Osteoblast (primary cell): Measurements from ENCODE around the gene CDH16. TPM values are rescaled to one million over a fixed set of nuclear protein-coding genes. Genes with fewer than 3 reads are reported as not detected.
"Not testable (repeated sequence)": the region's sequence is repeated elsewhere in the genome, so short reads cannot be mapped to it uniquely, and the experiment has no call there.

ENCODE experiments used
- DNase-seq: peaks from one replicate; pipeline ENCODE4 v3.0.0; 2011; ENCODE audit warnings: low spot score, mixed read lengths; ENCODE audit not compliant: insufficient read length; ENCODE audit errors: missing footprints
- H2AFZ ChIP-seq: 2 replicates; pipeline ENCODE4 v1.6.0; 2011; ENCODE audit warnings: mild to moderate bottlenecking, low read length
- H3K27ac ChIP-seq: 2 replicates; pipeline ENCODE4 v1.5.1; 2011; ENCODE audit warnings: mild to moderate bottlenecking, low read depth, low read length, moderate library complexity
- H3K27me3 ChIP-seq: 2 replicates; pipeline ENCODE4 v1.6.0; 2012; ENCODE audit warnings: mild to moderate bottlenecking, control low read depth, inconsistent platforms, low read length, moderate library complexity; ENCODE audit not compliant: insufficient read depth
- H3K36me3 ChIP-seq: 2 replicates; pipeline ENCODE4 v1.5.1; 2011; ENCODE audit warnings: mild to moderate bottlenecking, low read length, control low read depth, moderate library complexity; ENCODE audit not compliant: insufficient read depth
- H3K4me1 ChIP-seq: 2 replicates; pipeline ENCODE4 v1.5.1; 2011; ENCODE audit warnings: mild to moderate bottlenecking, low read length, control low read depth, moderate library complexity; ENCODE audit not compliant: insufficient read depth
- H3K4me2 ChIP-seq: 2 replicates; pipeline ENCODE4 v1.6.0; 2011; ENCODE audit warnings: mild to moderate bottlenecking, low read length; ENCODE audit not compliant: insufficient read depth
- H3K4me3 ChIP-seq: fragments of 200-600 bp; sonication (generic); 3 replicates; pipeline ENCODE4 v1.5.1; 2012; ENCODE audit warnings: mild to moderate bottlenecking, low read length, inconsistent platforms; ENCODE audit not compliant: insufficient read depth
- H3K79me2 ChIP-seq: 2 replicates; pipeline ENCODE4 v1.6.0; 2012; ENCODE audit warnings: mild to moderate bottlenecking, low read length, control low read depth, inconsistent platforms; ENCODE audit not compliant: insufficient read depth
- H3K9me3 ChIP-seq: 2 replicates; pipeline ENCODE4 v1.5.1; 2011; ENCODE audit warnings: low read depth, low read length, control low read depth
- H4K20me1 ChIP-seq: 2 replicates; pipeline ENCODE4 v1.6.0; 2012; ENCODE audit warnings: mild to moderate bottlenecking, low read length, control low read depth; ENCODE audit not compliant: insufficient read depth
- CTCF ChIP-seq: IDR thresholded peaks from 2 replicates; pipeline ENCODE4 v1.5.1; 2011; ENCODE audit warnings: mild to moderate bottlenecking, low read depth, low read length, moderate library complexity; ENCODE audit errors: extremely low read depth
- total RNA-seq: library from RNA; depleted of rRNA; stranded (reverse); fragments of >200 nt; gene quantifications from 2 replicates; pipeline ENCODE4 v1.2.3, GENCODE V29; 2012

CDH16 gene
- total RNA-seq, 1 donor, result not detected

DNA sequence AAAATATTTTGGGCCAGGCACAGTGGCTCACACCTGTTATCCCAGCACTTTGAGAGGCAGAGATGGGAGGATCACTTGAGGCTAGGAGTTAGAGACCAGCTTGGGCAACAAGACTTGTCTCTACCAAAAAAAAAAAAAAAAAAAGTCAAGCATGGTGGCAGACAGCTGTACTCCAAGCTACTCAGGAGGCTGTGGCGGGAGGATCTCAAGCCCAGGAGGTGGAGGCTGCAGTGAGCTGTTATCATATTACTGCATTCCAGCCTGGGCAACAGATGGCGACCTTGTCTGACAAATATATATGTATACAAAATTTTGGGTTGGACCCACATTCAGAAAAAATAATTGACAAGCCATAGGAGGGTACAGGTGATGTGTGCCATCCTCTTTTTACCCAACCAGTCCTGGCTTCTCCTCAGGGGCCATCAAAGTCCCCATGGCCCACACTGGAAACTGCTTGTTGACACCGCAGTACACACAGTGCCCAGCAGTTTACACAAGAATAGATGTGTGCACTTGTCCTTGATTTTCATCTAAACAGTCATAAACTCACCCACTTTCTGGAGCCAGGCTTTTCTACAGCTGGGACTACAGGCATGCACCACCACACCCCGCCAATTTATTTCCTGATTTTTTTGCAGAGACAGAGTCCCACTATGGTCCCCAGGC is 18.3 kb upstream of the CDH16 start:
- TF ChIP-seq CTCF, result no peak
- H3K27ac ChIP-seq, result no peak overlapping the region

GRCh38 chr16:66936462-66936861 is 17.8 kb upstream of the CDH16 start:
- Histone ChIP-seq H4K20me1 (peaks cover 43% of the 10 kb centered on the region), H3K4me3 (peak overlapping the region; percentile 90), H2AFZ (no peak overlapping the region), H3K4me1 (peaks cover 18% of the 10 kb centered on the region), H3K27ac (no peak overlapping the region), H3K4me2 (peak overlapping the region; percentile 82), H3K79me2 (peaks cover 61% of the 10 kb centered on the region), H3K27me3 (no peaks in the 10 kb centered on the region), H3K9me3 (no peaks in the 10 kb centered on the region), H3K36me3 (peaks cover 31% of the 10 kb centered on the region)
- TF ChIP-seq CTCF, result no peak
- peak; percentile 41 for DNase-seq

More for the DNA sequence above, 18.3 kb upstream of the CDH16 start:
- peak; percentile 88 for DNase-seq
- Histone ChIP-seq H3K4me2 (no peak overlapping the region), H3K4me3 (no peak overlapping the region), H3K4me1 (peaks cover 18% of the 10 kb centered on the region), H3K27me3 (no peaks in the 10 kb centered on the region), H2AFZ (no peak overlapping the region), H3K36me3 (peaks cover 36% of the 10 kb centered on the region), H3K9me3 (no peaks in the 10 kb centered on the region), H4K20me1 (peaks cover 43% of the 10 kb centered on the region), H3K79me2 (peaks cover 61% of the 10 kb centered on the region)

- TF ChIP-seq CTCF, result no peak
- H3K4me3 ChIP-seq, result peak within 1 kb of the TSS; percentile 90
- no peaks in the 10 kb centered on the region for H3K27me3 ChIP-seq
- peaks cover 21% of the 10 kb centered on the region for H3K36me3 ChIP-seq
- peak within 1 kb of the TSS; percentile 96 for H2AFZ ChIP-seq
- peaks cover 61% of the 10 kb centered on the region for H3K79me2 ChIP-seq
- H4K20me1 ChIP-seq, result peaks cover 35% of the 10 kb centered on the region
- H3K27ac ChIP-seq, result peak within 1 kb of the TSS; percentile 95
- DNase-seq, result peak; percentile 92
- H3K4me2 ChIP-seq, result peak within 1 kb of the TSS; percentile 82
- H3K4me1 ChIP-seq, result peaks cover 18% of the 10 kb centered on the region
- no peaks in the 10 kb centered on the region for H3K9me3 ChIP-seq
Measured at GRCh38 chr16:66935314-66936011, 16.8 kb upstream of the CDH16 start, which contains the start of gene CES2. Gene CES2 (plus strand): TSS chr16:66935516. CDS start chr16:66935636, 120 bp downstream.

DNA sequence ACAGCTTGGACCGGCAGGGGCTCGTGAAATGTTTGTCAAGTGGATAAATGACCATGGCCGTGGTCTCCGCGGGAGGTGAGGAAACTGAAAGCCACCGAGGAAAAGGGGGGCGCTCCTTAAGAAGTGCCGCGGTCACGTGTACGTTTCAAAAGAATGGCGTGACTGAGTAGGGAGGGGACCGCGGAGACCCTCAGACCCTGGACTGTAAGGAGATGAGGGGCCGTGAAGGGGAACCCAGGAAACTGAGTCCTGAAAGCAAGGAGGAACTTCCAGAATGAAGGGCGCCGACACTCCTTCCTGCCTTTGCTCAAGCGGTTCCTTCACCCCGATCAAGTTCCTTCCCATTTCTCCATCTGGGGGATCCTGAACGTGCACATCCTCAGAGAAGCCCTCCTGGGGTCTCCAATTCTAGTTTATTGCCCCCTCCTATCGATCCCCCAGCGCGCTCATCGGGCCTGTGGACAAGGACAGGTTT is 16.2 kb upstream of the CDH16 start:
- Histone ChIP-seq H3K4me1 (peaks cover 18% of the 10 kb centered on the region), H3K4me3 (peak overlapping the region; percentile 90), H3K27ac (peak overlapping the region; percentile 95), H3K36me3 (peaks cover 15% of the 10 kb centered on the region), H3K4me2 (peak overlapping the region; percentile 82), H4K20me1 (peaks cover 31% of the 10 kb centered on the region), H3K79me2 (peaks cover 61% of the 10 kb centered on the region), H2AFZ (peak overlapping the region; percentile 96)
- not testable (repeated sequence) for H3K9me3 ChIP-seq, H3K27me3 ChIP-seq, DNase-seq
